B cell (primary cell): Measurements from ENCODE around the gene DBP. TPM values are rescaled to one million over a fixed set of nuclear protein-coding genes. Genes with fewer than 3 reads are reported as not detected.

Source experiments
- ATAC-seq: fragments of 200-7000 bp; cut with Tn5 transposase; one replicate; pipeline ENCODE4 v1.10.0; 2021; ENCODE audit warnings: low read depth, mild to moderate bottlenecking, moderate number of reproducible peaks, moderate library complexity
- CTCF ChIA-PET: fragments of 350-600 bp; sonication (Branson Sonifier 250); formaldehyde crosslinking; loops from one replicate; lab custom pipeline; 2021; ENCODE audit warnings: antibody characterized with exemption, inconsistent platforms; lab: Charles Lee
- POLR2A ChIA-PET: fragments of 350-600 bp; sonication (Branson Sonifier 250); formaldehyde crosslinking; loops from one replicate; lab custom pipeline; 2021; ENCODE audit warnings: antibody characterized with exemption; lab: Charles Lee
- DNase-seq: peaks from one replicate; pipeline ENCODE4 v3.0.0; 2013
- H2AFZ ChIP-seq: 2 replicates; pipeline ENCODE4 v1.6.1; 2012; ENCODE audit warnings: mild to moderate bottlenecking, low read depth, low read length; ENCODE audit not compliant: insufficient read depth, poor library complexity, severe bottlenecking
- H3K27ac ChIP-seq, 2 donors: 1 replicate in 1 of 2; 2 replicates in 1 of 2; pipeline ENCODE4 v1.5.1; 2012 to 2013; ENCODE audit warnings: low read length in 2 of 2, mild to moderate bottlenecking in 2 of 2, moderate library complexity in 1 of 2
- H3K27me3 ChIP-seq, 4 experiments: fragments of 200-600 bp in 1 of 4; sonication (generic) in 1 of 4; replicated peaks in 1 of 4; 1 replicate in 2 of 4; 2 replicates in 2 of 4; pipeline versions ENCODE4 v1.6.1 to v1.7.0; 2013 to 2016; ENCODE audit warnings: low read length in 3 of 4, mild to moderate bottlenecking in 2 of 4, mixed read lengths in 1 of 4, moderate library complexity in 1 of 4; ENCODE audit not compliant: insufficient read depth in 4 of 4, control insufficient read depth in 3 of 4; ENCODE audit errors: control extremely low read depth in 1 of 4
- H3K36me3 ChIP-seq, 2 experiments: replicated peaks in 1 of 2; 1 replicate in 1 of 2; 2 replicates in 1 of 2; pipeline versions ENCODE4 v1.6.1 to v1.7.1; 2013; ENCODE audit warnings: low read length in 1 of 2; ENCODE audit not compliant: insufficient read depth in 2 of 2, control insufficient read depth in 1 of 2; ENCODE audit errors: control extremely low read depth in 1 of 2, extremely low read depth in 1 of 2
- H3K4me1 ChIP-seq, 2 donors: fragments of 200-600 bp in 1 of 2; sonication (generic) in 1 of 2; 1 replicate in 1 of 2; 2 replicates in 1 of 2; pipeline versions ENCODE4 v1.5.1 to v1.6.1; 2013 to 2017; ENCODE audit warnings: low read length in 2 of 2; ENCODE audit not compliant: control insufficient read depth in 2 of 2, insufficient read depth in 2 of 2
- H3K4me2 ChIP-seq: replicated peaks from 2 replicates; pipeline ENCODE3; 2012; ENCODE audit warnings: mild to moderate bottlenecking, low read depth, low read length; ENCODE audit not compliant: poor library complexity, severe bottlenecking
- H3K4me3 ChIP-seq, 5 experiments: fragments of 200-600 bp in 1 of 5; sonication (generic) in 1 of 5; 1 replicate in 3 of 5; 2 replicates in 2 of 5; pipeline versions ENCODE4 v1.5.1 to v1.7.0; 2011 to 2016; ENCODE audit warnings: low read length in 4 of 5, mild to moderate bottlenecking in 4 of 5, low read depth in 2 of 5, control low read depth in 1 of 5, moderate library complexity in 1 of 5; ENCODE audit not compliant: insufficient read depth in 1 of 5; ENCODE audit errors: control extremely low read depth in 1 of 5, extremely low read depth in 1 of 5
- H3K79me2 ChIP-seq: fragments of 200-600 bp; sonication (generic); one replicate; pipeline ENCODE4 v1.6.0; 2016; ENCODE audit warnings: low read length; ENCODE audit not compliant: control insufficient read depth, insufficient read depth
- H3K9ac ChIP-seq: fragments of 200-600 bp; sonication (generic); 2 replicates; pipeline ENCODE4 v1.6.1; 2017; ENCODE audit warnings: mild to moderate bottlenecking, low read length, moderate library complexity
- H3K9me3 ChIP-seq, 3 donors: one replicate each; pipeline versions ENCODE4 v1.6.1 to v1.7.1; 2013; ENCODE audit warnings: low read length in 2 of 3; ENCODE audit not compliant: control insufficient read depth in 2 of 3, insufficient read depth in 1 of 3; ENCODE audit errors: control extremely low read depth in 1 of 3
- H4K20me1 ChIP-seq: 2 replicates; pipeline ENCODE4 v1.6.0; 2012; ENCODE audit warnings: mild to moderate bottlenecking, low read length; ENCODE audit not compliant: insufficient read depth, control insufficient read depth, poor library complexity, severe bottlenecking
- H3K27ac Mint-ChIP-seq: one replicate; pipeline ENCODE4 v1.8.0; 2021; ENCODE audit warnings: mixed read lengths
- H3K27me3 Mint-ChIP-seq: one replicate; pipeline ENCODE4 v1.8.0; 2021; ENCODE audit warnings: mixed read lengths
- H3K4me1 Mint-ChIP-seq: one replicate; pipeline ENCODE4 v1.8.0; 2021; ENCODE audit warnings: mixed read lengths
- H3K4me3 Mint-ChIP-seq: one replicate; pipeline ENCODE4 v1.8.0; 2021; ENCODE audit warnings: mixed read lengths
- H3K9me3 Mint-ChIP-seq: one replicate; pipeline ENCODE4 v1.8.0; 2022; ENCODE audit warnings: mixed read lengths; ENCODE audit not compliant: insufficient read depth
- CTCF ChIP-seq: fragments of 200-600 bp; IDR thresholded peaks from one replicate; pipeline ENCODE4 v1.8.0; 2022; ENCODE audit warnings: antibody characterized with exemption, mild to moderate bottlenecking
- EZH2 ChIP-seq: IDR thresholded peaks from 2 replicates; pipeline ENCODE4 v1.6.1; 2012; ENCODE audit warnings: borderline replicate concordance, low read depth, mild to moderate bottlenecking, moderate library complexity, low read length; ENCODE audit not compliant: insufficient read depth, poor library complexity, severe bottlenecking
- WGBS: methylation state at CpG from one replicate; pipeline ENCODE4 v1.1.5; 2013; ENCODE audit warnings: missing lambda C conversion rate; ENCODE audit not compliant: insufficient coverage; 5-methylcytosine and 5-hydroxymethylcytosine counted together
- intact Hi-C: fragments of 100-400 bp; cut with micrococcal nuclease; formaldehyde crosslinking; loops from one replicate; pipeline ENCODE4 v1.10.0; 2022
- polyA plus RNA-seq: library from polyadenylated mRNA; depleted of rRNA; stranded (reverse); fragments of >200 nt; gene quantifications from 2 replicates; pipeline ENCODE4 v1.2.3, GENCODE V29; 2012
- total RNA-seq, 2 donors: library from RNA; stranded (reverse); fragments of 120-200 nt in 1 of 2; gene quantifications; 1 replicate in 1 of 2; 2 replicates in 1 of 2; pipeline versions ENCODE4 v1.2.3 to v1.2.4, GENCODE V29; 2013 to 2022

The DBP gene
- total and polyA plus RNA-seq, 2 donors (not counting 1 experiment from before 2014, with no cell fraction given): 23.5 to 33.0 TPM

DNA sequence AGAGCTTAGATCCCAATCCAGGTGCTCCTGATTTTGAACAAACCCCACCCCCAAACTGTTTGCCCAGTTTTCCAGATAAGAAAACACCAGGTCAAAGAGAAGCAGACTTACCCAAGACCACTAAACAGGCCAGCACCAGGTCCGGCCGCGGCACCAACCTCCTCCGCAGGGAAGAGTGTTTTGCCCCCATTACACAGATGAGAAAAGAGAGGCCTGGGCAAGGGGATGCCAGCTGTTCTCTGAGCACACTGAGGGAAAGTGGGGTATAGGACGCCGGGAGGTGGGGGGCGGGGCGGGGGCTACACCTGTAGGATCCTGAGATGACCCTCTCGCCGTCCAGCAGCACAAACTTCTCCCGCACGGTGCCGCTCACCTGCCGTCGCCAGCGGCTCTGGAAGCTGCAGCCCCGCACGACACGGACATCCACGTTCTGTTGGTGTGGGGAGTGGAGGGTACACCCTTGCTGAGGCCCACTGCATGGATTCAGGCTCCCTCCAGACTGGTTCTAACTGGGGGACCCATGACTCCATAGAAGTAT, 27.5 kb downstream of the DBP start:
- no peak for DNase-seq
- peaks cover 0 to under 1% of the 10 kb centered on the region in 2 experiments for H3K36me3 ChIP-seq
- no peak for ATAC-seq

More for the DNA sequence above, 27.5 kb downstream of the DBP start:
- intact Hi-C loops: loop anchor here (2.0 kb wide), 3 partner anchors 51 to 275 kb away; partner anchors contain the start of gene KDELR1
- H3K4me1 ChIP-seq: peaks cover 0 to 8% of the 10 kb centered on the region in 2 donors
- no peaks in the 10 kb centered on the region for H3K27me3 ChIP-seq
- H3K79me2 ChIP-seq: no peaks in the 10 kb centered on the region
- Mint-ChIP-seq H3K4me1 (peaks cover 10% of the 10 kb centered on the region), H3K27ac (no peak overlapping the region), H3K27me3 (no peaks in the 10 kb centered on the region), H3K9me3 (no peaks in the 10 kb centered on the region), H3K4me3 (no peak overlapping the region)
- no peak for TF ChIP-seq CTCF
- no peak for TF ChIP-seq EZH2
- CTCF ChIA-PET: interaction anchor here (0.6 to 4.8 kb wide), 21 partner anchors 8 to 1057 kb away, joined by 3 to 51 read pairs (median 5); partner anchors contain the start of genes CA11, KDELR1, RPL18 and SPHK2
- no peak overlapping the region for H3K9ac ChIP-seq
- no peak overlapping the region for H3K4me2 ChIP-seq
- 97% methylated on average over 16 of the region's 20 CpGs for WGBS
- no peak overlapping the region for H3K4me3 ChIP-seq
- POLR2A ChIA-PET: interaction anchor here (0.6 to 1.2 kb wide), 4 partner anchors 9 to 119 kb away, joined by 3 to 17 read pairs (median 5); partner anchors contain the start of genes RPL18 and SPHK2
- H3K9me3 ChIP-seq: no peaks in the 10 kb centered on the region
- peaks cover 1% of the 10 kb centered on the region for H4K20me1 ChIP-seq
- no peak overlapping the region for H3K27ac ChIP-seq
- H2AFZ ChIP-seq: no peak overlapping the region
